RPMI7951 (cell line): ENCODE measurements around the gene MPHOSPH8. TPM values are rescaled to one million over a fixed set of nuclear protein-coding genes. Genes with fewer than 3 reads are reported as not detected.
"Not testable (repeated sequence)": the region's sequence is repeated elsewhere in the genome, so short reads cannot be mapped to it uniquely, and the experiment has no call there.

Experiments used
- DNase-seq: peaks from one replicate; pipeline ENCODE4 v3.0.0-alpha.2; 2012; ENCODE audit warnings: low read depth
- total RNA-seq: library from RNA; depleted of rRNA; stranded (reverse); fragments of >200 nt; shearing (Covaris generic); gene quantifications from 2 replicates; pipeline ENCODE4 v1.2.3, GENCODE V29; 2014; rRNA removed

The MPHOSPH8 gene
- total RNA-seq, 1 experiment from 2014 or later: 5.4 TPM

DNA sequence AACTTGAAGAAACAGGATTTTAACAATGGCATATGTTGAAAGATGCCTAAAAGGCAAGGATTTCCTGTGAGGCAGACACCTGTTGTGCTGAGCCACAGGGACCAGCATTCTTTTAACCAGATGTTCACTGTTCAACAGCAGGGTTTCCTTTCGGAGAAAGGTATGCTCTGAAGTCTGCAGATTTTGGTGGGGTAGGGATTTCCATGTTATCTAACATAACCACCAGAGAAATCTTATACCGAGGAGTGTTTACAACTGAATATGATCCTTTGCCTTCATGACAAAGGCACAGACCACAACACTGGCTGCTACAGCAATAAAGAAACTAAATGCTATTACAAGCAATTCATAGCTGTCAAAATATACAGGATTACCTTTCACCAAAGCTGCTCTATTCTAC lies 48.1 kb downstream of the MPHOSPH8 start:
- DNase-seq: no peak

DNA sequence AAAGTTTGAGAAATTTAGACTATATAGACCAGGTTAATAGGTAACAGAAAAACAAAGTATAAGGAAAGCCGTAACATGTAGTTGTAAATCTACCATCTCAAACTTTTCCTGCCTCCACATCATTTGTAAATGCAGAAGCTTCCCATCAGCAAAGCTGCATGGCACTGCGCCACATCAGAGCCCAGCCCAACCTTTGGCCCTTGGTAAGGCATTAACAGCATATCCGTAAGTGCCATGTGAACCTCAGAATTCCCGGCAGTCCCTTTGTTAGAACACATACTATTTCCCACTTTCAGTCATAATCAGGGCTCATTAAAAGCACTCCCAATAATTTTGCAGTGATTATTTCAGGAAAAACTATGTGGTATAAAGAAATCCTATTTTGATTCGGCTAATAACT lies 51.6 kb downstream of the MPHOSPH8 start:
- DNase-seq: no peak

- DNase-seq: no peak
Observed at GRCh38 chr13:19685437-19685836, 52.0 kb downstream of the MPHOSPH8 start.

DNA sequence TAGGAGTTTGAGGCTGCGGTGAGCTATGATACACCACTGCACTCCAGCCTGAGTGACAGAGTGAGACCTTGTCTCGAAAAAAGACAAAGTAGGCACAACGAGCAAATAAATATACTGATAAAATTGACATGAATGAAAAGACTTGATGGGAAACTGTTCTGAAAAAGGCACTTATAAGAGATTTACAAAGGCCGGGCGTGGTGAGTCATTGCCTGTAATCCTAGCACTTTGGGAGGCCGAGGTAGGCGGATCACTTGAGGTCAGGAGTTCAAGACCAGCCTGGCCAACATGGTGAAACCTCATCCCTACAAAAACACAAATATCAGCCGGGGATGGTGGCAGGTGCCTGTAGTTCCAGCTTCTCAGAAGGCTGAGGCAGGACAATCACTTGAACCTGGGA lies 58.0 kb downstream of the MPHOSPH8 start:
- DNase-seq: not testable (repeated sequence)

- no peak for DNase-seq
Observed at GRCh38 chr13:19695428-19695827, 62.0 kb downstream of the MPHOSPH8 start.

DNA sequence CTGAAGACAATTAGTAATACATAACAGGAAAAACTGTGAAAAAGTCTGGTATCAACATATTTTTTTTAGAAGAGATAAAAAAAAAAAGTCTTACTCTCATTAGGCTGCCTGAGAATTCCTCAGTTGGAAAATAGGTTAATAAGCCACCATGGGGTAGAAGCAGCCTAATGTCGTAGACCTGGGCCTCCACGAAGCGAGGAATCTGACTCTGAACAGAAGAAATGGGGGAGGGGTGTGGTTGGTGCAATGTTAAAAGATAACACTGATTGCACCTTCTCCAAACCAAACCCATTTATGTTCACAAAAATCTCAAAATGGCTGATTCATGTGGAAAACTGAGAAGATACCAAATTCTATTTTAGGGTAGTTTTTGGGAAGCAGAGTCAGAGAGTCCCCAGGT lies 62.4 kb downstream of the MPHOSPH8 start:
- no peak for DNase-seq

DNA sequence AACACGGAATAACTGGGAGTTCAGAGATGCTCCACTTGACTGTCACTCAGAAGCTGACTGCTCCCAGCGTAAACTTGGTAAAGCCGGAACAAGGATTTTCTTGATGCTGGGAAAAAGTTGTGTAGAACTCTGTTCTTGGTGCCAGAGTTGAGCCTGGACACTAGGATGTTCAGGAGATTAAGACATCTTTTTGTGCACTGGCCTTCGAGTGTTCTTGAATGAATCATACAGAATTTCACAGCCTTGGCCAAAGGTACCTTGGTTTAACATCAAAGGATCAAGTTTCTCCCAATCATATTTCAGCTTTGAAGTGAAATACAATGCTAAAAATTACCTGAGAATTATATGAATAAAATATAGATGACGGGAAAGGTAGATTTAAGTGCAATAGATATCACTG lies 67.5 kb downstream of the MPHOSPH8 start:
- not testable (repeated sequence) for DNase-seq

DNA sequence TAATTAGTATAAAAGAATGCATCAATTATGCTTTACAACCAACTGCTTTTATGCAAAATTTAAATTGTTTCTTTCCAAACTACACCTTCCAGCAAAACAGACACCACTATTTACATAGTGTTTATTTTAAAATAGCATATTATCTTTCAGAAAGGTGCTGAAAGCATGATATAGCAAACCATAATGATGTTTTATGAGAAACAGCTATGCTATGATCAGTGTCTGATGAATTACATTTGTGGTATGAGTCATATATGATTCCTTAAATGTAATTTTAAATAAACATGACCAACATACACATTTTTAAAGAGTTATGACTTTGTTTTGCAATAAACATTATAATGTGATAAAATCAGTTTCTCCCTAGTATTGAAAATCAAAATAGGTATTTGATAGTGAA lies 68.2 kb downstream of the MPHOSPH8 start:
- DNase-seq: not testable (repeated sequence)

DNA sequence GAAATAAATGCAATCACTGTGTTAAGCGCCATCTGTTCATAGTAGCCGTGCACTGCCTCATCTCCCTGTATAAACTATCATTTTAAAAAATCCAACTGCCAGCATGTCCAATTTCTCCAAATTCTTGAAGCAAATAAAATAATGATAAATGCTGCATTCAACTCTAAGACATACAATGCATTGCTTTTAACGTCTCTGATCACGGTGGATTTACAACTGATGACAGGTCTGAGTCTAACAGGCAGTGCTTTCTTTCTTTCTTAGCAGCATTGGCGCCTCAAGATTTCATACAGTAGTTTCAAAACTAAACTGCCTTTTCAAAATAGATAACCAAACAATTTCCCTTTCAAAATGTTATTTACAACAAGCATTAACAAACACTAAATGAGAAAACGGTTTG lies 70.8 kb downstream of the MPHOSPH8 start:
- not testable (repeated sequence) for DNase-seq

DNA sequence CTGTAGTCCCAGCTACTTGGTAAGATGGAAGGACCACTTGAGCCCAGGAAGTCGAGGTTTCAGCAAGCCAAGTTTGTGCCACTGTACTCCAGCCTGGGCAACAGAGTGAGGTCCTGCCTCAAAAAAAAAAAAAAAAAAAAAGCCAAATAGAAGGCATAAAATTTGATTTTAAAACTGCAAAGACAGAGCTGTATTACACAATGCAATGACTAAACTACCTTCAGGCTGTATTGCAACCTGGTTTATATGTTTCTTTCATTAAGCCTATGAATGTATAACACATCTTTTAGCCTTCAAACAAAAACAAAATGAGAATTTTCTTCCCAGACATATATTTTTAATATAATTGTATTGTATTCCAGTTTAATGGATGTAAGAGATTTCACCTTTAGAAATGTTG lies 75.6 kb downstream of the MPHOSPH8 start:
- not testable (repeated sequence) for DNase-seq

DNA sequence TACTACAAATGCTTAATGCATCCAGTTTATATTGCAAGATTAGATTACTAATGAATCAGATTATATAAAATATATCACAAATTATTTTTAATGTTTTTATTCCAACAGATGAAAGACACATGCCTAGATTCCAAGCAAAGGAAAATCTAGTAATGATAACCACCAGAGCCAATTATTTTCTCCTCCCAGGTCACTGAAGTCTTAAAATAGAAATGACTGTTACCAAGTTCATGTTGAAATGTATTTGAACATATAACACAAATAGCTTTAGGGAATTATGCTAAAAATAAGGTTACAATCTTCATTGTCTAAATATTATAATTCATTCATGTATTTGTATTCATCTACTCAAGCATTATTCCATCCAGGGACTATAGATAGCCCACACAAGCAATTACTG lies 76.3 kb downstream of the MPHOSPH8 start:
- not testable (repeated sequence) for DNase-seq

DNA sequence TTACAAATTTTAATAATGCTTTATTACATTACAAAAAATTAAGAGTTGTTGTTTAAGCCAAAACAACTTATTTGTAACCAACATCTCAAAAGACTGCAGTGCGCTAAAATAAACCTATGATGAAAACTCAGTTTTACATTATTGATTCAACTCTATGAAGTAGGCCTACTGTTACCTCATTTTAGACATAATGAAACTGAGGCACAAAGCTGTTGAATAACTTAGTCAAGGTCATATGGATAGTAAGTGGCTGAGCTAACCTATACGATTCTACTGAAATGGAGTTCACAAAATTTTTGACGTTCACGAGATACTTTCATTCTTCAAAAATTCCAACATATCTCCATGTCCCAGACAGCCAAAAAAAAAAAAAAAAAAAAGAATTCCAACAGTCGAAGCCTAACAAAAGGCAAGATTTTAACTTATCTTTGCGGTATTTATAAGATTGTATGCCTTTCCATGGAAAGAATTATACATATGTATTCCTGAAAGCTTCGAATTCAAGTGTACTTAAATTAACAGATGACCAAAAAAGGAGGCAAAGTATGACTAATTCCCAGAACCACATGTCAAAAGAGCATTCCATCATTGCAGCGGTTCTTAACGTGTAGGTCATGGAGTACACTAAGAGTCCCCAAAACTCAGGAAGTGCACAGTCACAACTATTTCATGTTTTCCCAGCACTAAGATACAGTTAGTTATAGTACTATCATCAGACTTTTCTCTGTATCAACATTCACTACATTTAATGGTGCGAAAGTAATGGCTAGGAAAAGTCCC lies 79.9 kb downstream of the MPHOSPH8 start:
- DNase-seq: peak; percentile 81

- no peak for DNase-seq
Observed at GRCh38 chr13:19720039-19720438, 86.6 kb downstream of the MPHOSPH8 start.

Other genes starting within 250 kb of the MPHOSPH8 start
- gene TPTE2, start 72.1 kb upstream of the MPHOSPH8 start, total RNA-seq: not detected in 2 replicates
- 28.5 and 29.9 TPM in 2 replicates for gene PSPC1, start 149.3 kb downstream of the MPHOSPH8 start, total RNA-seq
- 10.2 and 13.2 TPM in 2 replicates for gene ZMYM5, start 230.0 kb downstream of the MPHOSPH8 start, total RNA-seq